H7 (cell line): Measurements from ENCODE around the gene SORL1-AS1.

Experiments used
- DNase-seq: peaks from one replicate; pipeline ENCODE4 v3.0.0; 2012
- H3K27me3 ChIP-seq: 2 replicates; pipeline ENCODE4 v1.6.0; 2011; ENCODE audit warnings: mild to moderate bottlenecking, low read length; ENCODE audit not compliant: control insufficient read depth, insufficient read depth
- H3K36me3 ChIP-seq: replicated peaks from 2 replicates; pipeline ENCODE4 v1.5.1; 2011; ENCODE audit warnings: low read length; ENCODE audit not compliant: control insufficient read depth, insufficient read depth
- H3K4me3 ChIP-seq: 2 replicates; pipeline ENCODE4 v1.5.1; 2011; ENCODE audit warnings: low read depth, mild to moderate bottlenecking, control low read depth, low read length, moderate library complexity; ENCODE audit not compliant: insufficient read depth

SORL1-AS1 gene

GRCh38 chr11:121435551-121436511, 16.9 kb downstream of the SORL1-AS1 start:
- Histone ChIP-seq H3K27me3 (no peaks in the 10 kb centered on the region), H3K4me3 (no peak overlapping the region), H3K36me3 (no peaks in the 10 kb centered on the region)
- no peak for DNase-seq

GRCh38 chr11:121435132-121435531, 17.6 kb downstream of the SORL1-AS1 start:
- no peaks in the 10 kb centered on the region for H3K36me3 ChIP-seq
- no peaks in the 10 kb centered on the region for H3K27me3 ChIP-seq
- no peak overlapping the region for H3K4me3 ChIP-seq
- DNase-seq = no peak

GRCh38 chr11:121431820-121432526, 20.8 kb downstream of the SORL1-AS1 start:
- Histone ChIP-seq H3K27me3 (peaks cover under 1% of the 10 kb centered on the region), H3K4me3 (no peak overlapping the region), H3K36me3 (no peaks in the 10 kb centered on the region)
- DNase-seq = no peak

GRCh38 chr11:121429556-121429955, 23.2 kb downstream of the SORL1-AS1 start:
- DNase-seq = no peak
- Histone ChIP-seq H3K4me3 (no peak overlapping the region), H3K36me3 (no peaks in the 10 kb centered on the region), H3K27me3 (peaks cover 2% of the 10 kb centered on the region)

DNA sequence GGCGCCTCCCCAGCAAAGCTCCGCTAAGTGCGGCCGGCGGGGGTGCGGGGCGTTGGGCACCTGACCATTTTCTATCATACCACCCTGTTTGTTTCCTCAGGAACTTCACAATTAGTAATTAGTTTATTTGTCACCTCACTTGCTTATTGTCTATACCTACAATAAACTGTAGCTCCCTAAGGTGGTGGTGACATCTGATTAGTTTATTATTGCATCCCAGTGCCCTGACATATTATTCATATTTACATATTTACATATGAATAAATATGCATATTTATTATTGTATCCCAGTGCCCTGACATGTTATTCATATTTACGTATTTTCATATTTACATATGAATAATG, 25.4 kb downstream of the SORL1-AS1 start:
- H3K36me3 ChIP-seq = no peaks in the 10 kb centered on the region
- no peak for DNase-seq
- H3K27me3 ChIP-seq = peaks cover 2% of the 10 kb centered on the region
- H3K4me3 ChIP-seq = peak overlapping the region; percentile 38

- H3K36me3 ChIP-seq = no peaks in the 10 kb centered on the region
- H3K4me3 ChIP-seq = peak overlapping the region; percentile 38
- H3K27me3 ChIP-seq = peaks cover 2% of the 10 kb centered on the region
- peak; percentile 91 for DNase-seq
Observed at GRCh38 chr11:121426476-121427399, 26.0 kb downstream of the SORL1-AS1 start.

GRCh38 chr11:121425828-121426227, 26.9 kb downstream of the SORL1-AS1 start:
- DNase-seq = no peak
- no peaks in the 10 kb centered on the region for H3K36me3 ChIP-seq
- H3K4me3 ChIP-seq = no peak overlapping the region

GRCh38 chr11:121422675-121423074, 30.1 kb downstream of the SORL1-AS1 start:
- no peak for DNase-seq
- H3K27me3 ChIP-seq = peaks cover 2% of the 10 kb centered on the region

More at GRCh38 chr11:121425828-121426227, 26.9 kb downstream of the SORL1-AS1 start:
- H3K27me3 ChIP-seq = peaks cover 2% of the 10 kb centered on the region

GRCh38 chr11:121421149-121421901, 31.4 kb downstream of the SORL1-AS1 start:
- no peaks in the 10 kb centered on the region for H3K27me3 ChIP-seq
- no peak for DNase-seq
- no peak overlapping the region for H3K4me3 ChIP-seq
- H3K36me3 ChIP-seq = no peaks in the 10 kb centered on the region

More at GRCh38 chr11:121422675-121423074, 30.1 kb downstream of the SORL1-AS1 start:
- no peaks in the 10 kb centered on the region for H3K36me3 ChIP-seq
- H3K4me3 ChIP-seq = no peak overlapping the region

- Histone ChIP-seq H3K27me3 (no peaks in the 10 kb centered on the region), H3K36me3 (no peaks in the 10 kb centered on the region), H3K4me3 (no peak overlapping the region)
- no peak for DNase-seq
Observed at GRCh38 chr11:121420398-121420797, 32.4 kb downstream of the SORL1-AS1 start.

GRCh38 chr11:121419836-121420235, 32.9 kb downstream of the SORL1-AS1 start:
- no peaks in the 10 kb centered on the region for H3K27me3 ChIP-seq
- no peak for DNase-seq
- H3K4me3 ChIP-seq = no peak overlapping the region
- H3K36me3 ChIP-seq = no peaks in the 10 kb centered on the region

DNA sequence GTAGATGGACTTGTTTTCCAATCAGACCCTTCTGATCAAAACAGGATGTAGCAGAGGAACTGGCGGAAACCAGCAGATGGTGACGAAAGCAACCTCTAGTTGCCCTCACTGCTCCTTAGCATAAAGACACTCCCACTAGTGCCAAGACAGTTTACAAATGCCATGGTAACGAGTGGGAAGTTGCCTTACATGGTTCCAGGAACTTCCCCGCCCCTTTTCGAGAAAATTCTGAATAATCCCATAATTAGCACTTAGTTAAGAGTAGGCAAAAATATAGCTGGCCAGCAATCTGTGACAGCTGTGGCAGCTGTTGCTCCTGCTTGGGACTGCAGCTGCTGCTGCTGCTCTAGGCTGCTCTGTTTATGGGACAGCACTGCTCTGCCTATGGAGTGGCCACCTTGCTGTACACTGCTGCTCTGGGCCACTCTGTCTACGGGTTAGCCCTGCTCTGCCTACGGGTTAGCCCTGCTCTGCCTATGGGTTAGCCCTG, 34.1 kb downstream of the SORL1-AS1 start:
- Histone ChIP-seq H3K4me3 (no peak overlapping the region), H3K36me3 (no peaks in the 10 kb centered on the region), H3K27me3 (no peaks in the 10 kb centered on the region)
- DNase-seq = no peak

DNA sequence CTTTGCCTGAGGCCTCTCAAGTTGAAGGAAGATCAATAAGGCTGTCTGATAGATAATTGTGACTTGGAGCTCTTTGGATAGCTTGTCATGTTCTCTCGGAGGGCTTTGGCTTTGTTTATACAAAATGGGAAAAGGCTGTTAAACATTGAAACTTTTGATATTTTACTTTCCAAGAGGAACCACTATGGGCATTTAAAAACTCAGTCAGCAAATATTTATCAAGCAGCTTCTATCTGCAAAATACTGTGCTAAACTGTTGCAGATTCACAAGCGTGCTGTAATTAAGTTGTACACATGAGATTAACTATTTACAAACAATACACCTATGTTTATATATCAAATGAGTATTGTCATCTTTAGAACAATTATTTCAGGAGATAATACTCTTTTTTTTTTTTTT, 35.2 kb downstream of the SORL1-AS1 start:
- DNase-seq = no peak
- no peak overlapping the region for H3K4me3 ChIP-seq
- H3K36me3 ChIP-seq = no peaks in the 10 kb centered on the region
- no peaks in the 10 kb centered on the region for H3K27me3 ChIP-seq
